ENCODE results near the gene TTLL8. TPM values are rescaled to one million over a fixed set of nuclear protein-coding genes. Genes with fewer than 3 reads are reported as not detected.

The TTLL8 gene
- total and polyA plus RNA-seq, 2 donors (not counting 1 experiment from before 2014, with no cell fraction given): not detected

DNA sequence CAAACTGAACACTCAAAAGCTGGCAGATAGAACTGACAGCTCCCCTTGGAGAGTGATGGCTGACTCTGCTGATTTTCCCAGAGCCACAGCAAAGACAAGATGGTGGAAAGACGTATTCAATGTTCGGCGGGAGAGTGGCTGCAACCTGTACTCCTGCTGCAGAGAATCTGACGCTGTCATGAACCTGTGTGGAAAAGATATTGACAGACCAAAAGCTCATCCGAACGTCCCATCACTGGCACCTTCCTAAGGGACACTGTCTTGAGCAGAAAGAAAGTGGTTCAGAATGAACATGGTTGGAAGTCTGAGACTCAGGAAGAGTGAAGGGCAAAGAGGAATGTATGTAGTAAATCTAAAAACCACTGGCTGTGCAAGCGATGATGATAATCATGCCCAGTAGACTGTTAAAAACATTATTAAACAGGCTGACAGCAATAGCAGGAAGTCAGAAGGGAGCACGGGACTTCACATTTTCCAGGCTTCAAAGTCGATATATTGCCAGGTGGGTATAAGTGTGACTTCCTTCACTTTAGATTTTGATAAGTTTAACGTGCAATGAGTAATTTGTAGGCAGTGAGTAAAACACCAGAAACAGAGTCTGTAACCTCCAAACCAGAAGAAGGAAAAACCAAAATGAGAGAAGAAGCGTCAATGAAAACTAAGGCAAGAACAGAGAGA, 39.4 kb downstream of the TTLL8 start:
- H3K36me3 ChIP-seq (ENCODE audit: control insufficient read depth, insufficient read depth, low read length): no peaks in the 10 kb centered on the region
- H4K20me1 ChIP-seq (ENCODE audit: control insufficient read depth, extremely low read depth, insufficient read depth, low read length): no peaks in the 10 kb centered on the region
- H3K27me3 ChIP-seq (ENCODE audit: control insufficient read depth, insufficient read depth, low read length): peaks cover 22% of the 10 kb centered on the region
- H3K9ac ChIP-seq (ENCODE audit: insufficient read depth, low read length): no peak overlapping the region
- H2AFZ ChIP-seq (ENCODE audit: low read length): no peak overlapping the region
- no peaks in the 10 kb centered on the region for H3K9me3 ChIP-seq (ENCODE audit: control insufficient read depth, insufficient read depth, low read depth, low read length)
- no peak for DNase-seq (ENCODE audit: low read depth in 2 of 2)
- H3K4me2 ChIP-seq (ENCODE audit: extremely low read depth, insufficient read depth, low read length): no peak overlapping the region
- H3K27ac ChIP-seq (ENCODE audit: insufficient read depth, low read length): no peak overlapping the region
- no peak overlapping the region for H3K4me3 ChIP-seq (replicated peaks in 1 of 4; ENCODE audit: control extremely low read depth in 1 of 4, insufficient read depth in 1 of 4, low read depth in 3 of 4, low read length in 4 of 4)
- H3K4me1 ChIP-seq (ENCODE audit: control insufficient read depth, extremely low read depth, insufficient read depth, low read length): no peaks in the 10 kb centered on the region
- H3K79me2 ChIP-seq (ENCODE audit: control insufficient read depth, insufficient read depth, low read length): no peaks in the 10 kb centered on the region
- TF ChIP-seq, protein P1, sequence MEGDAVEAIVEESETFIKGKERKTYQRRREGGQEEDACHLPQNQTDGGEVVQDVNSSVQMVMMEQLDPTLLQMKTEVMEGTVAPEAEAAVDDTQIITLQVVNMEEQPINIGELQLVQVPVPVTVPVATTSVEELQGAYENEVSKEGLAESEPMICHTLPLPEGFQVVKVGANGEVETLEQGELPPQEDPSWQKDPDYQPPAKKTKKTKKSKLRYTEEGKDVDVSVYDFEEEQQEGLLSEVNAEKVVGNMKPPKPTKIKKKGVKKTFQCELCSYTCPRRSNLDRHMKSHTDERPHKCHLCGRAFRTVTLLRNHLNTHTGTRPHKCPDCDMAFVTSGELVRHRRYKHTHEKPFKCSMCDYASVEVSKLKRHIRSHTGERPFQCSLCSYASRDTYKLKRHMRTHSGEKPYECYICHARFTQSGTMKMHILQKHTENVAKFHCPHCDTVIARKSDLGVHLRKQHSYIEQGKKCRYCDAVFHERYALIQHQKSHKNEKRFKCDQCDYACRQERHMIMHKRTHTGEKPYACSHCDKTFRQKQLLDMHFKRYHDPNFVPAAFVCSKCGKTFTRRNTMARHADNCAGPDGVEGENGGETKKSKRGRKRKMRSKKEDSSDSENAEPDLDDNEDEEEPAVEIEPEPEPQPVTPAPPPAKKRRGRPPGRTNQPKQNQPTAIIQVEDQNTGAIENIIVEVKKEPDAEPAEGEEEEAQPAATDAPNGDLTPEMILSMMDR (conservative IDR thresholded peaks at IDR 0.05 in 1 of 2, IDR thresholded peaks at IDR 0.05 in 1 of 2; ENCODE audit: low read depth in 1 of 2, low read length in 2 of 2): no peak
- no peak for TF ChIP-seq EZH2 (IDR thresholded peaks at IDR 0.05; ENCODE audit: low read length, missing control alignments)

DNA sequence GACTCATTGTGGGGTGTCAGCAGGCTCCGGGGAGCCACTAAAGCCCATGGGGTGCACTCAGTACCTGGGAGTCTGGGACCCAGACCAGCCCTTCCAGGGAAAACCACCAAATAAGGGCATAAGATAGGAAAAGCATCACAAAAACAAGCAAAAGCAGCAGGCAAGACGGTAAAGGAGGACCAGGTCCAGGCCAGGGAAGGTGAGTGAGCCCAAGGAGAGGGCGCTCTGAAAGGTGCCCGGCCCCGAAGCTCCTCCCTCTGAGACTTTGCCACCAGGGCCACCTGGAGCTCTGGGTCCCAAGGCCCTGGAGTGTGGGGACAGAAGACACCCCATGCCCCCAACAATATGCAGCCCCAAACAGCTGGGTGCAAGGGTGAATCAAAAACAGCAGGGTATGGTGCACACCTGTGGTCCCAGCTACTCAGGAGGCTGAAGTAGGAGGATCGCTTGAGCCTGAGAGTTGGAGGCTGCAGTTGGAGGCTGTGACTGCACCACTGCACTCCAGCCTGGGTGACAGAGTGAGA, 40.3 kb downstream of the TTLL8 start:
- H3K79me2 ChIP-seq (ENCODE audit: control insufficient read depth, insufficient read depth, low read length): no peaks in the 10 kb centered on the region
- no peak for DNase-seq (ENCODE audit: low read depth in 2 of 2)
- H3K27ac ChIP-seq (ENCODE audit: insufficient read depth, low read length): no peak overlapping the region
- no peak overlapping the region for H2AFZ ChIP-seq (ENCODE audit: low read length)
- no peaks in the 10 kb centered on the region for H3K4me1 ChIP-seq (ENCODE audit: control insufficient read depth, extremely low read depth, insufficient read depth, low read length)
- no peaks in the 10 kb centered on the region for H3K36me3 ChIP-seq (ENCODE audit: control insufficient read depth, insufficient read depth, low read length)
- H3K4me2 ChIP-seq (ENCODE audit: extremely low read depth, insufficient read depth, low read length): no peak overlapping the region
- peaks cover 30% of the 10 kb centered on the region for H3K27me3 ChIP-seq (ENCODE audit: control insufficient read depth, insufficient read depth, low read length)
- TF ChIP-seq, protein P1 (conservative IDR thresholded peaks at IDR 0.05 in 1 of 2, IDR thresholded peaks at IDR 0.05 in 1 of 2; ENCODE audit: low read depth in 1 of 2, low read length in 2 of 2): no peak
- no peak for TF ChIP-seq EZH2 (IDR thresholded peaks at IDR 0.05; ENCODE audit: low read length, missing control alignments)
- no peak overlapping the region for H3K9ac ChIP-seq (ENCODE audit: insufficient read depth, low read length)
- no peaks in the 10 kb centered on the region for H4K20me1 ChIP-seq (ENCODE audit: control insufficient read depth, extremely low read depth, insufficient read depth, low read length)
- H3K9me3 ChIP-seq (ENCODE audit: control insufficient read depth, insufficient read depth, low read depth, low read length): no peaks in the 10 kb centered on the region
- H3K4me3 ChIP-seq (replicated peaks in 1 of 4; ENCODE audit: control extremely low read depth in 1 of 4, insufficient read depth in 1 of 4, low read depth in 3 of 4, low read length in 4 of 4): no peak overlapping the region

DNA sequence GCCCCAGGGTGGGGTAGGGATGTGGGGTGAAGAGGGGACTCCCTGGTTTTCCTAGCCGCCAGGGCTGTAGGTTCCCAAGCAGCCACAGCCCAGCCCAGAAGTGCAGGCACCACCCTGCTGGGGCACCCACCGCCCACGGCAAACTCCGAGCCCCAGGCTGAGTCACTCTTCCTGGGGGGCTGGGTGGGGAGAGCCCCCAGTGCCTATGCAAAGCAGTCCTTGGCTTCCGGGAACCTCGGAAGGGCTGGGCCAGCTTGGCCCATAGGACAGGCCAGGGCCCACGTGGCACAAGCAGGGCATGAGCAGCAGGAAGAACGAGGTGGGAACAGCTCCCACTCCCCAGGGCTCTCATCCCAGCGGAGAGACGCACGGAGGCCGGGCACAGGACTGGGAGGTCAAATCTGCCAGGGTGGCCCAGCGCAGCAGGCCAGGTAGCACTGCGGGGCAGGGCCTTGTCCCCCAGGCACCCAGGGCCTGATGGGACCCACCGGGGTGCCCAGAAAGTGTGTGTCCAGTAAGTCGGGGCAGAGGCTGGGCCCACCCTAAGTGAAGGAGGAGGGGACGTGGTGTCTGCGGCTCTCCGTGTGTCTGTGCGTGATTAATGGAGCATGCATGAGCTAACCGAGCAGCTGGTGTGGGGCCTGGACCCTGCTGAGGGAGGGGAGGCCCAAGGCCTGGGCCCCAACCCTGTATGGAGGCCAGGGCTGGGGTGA, 41.0 kb downstream of the TTLL8 start:
- Histone ChIP-seq H3K27me3 (ENCODE audit: control insufficient read depth, insufficient read depth, low read length) (peaks cover 35% of the 10 kb centered on the region), H3K9me3 (ENCODE audit: control insufficient read depth, insufficient read depth, low read depth, low read length) (no peaks in the 10 kb centered on the region), H3K79me2 (ENCODE audit: control insufficient read depth, insufficient read depth, low read length) (no peaks in the 10 kb centered on the region), H3K4me1 (ENCODE audit: control insufficient read depth, extremely low read depth, insufficient read depth, low read length) (no peaks in the 10 kb centered on the region), H4K20me1 (ENCODE audit: control insufficient read depth, extremely low read depth, insufficient read depth, low read length) (no peaks in the 10 kb centered on the region), H3K4me2 (ENCODE audit: extremely low read depth, insufficient read depth, low read length) (no peak overlapping the region), H3K36me3 (ENCODE audit: control insufficient read depth, insufficient read depth, low read length) (no peaks in the 10 kb centered on the region), H3K9ac (ENCODE audit: insufficient read depth, low read length) (no peak overlapping the region), H3K4me3 (replicated peaks in 1 of 4; ENCODE audit: control extremely low read depth in 1 of 4, insufficient read depth in 1 of 4, low read depth in 3 of 4, low read length in 4 of 4) (no peak overlapping the region), H2AFZ (ENCODE audit: low read length) (no peak overlapping the region), H3K27ac (ENCODE audit: insufficient read depth, low read length) (no peak overlapping the region)
- TF ChIP-seq, protein P1 (conservative IDR thresholded peaks at IDR 0.05 in 1 of 2, IDR thresholded peaks at IDR 0.05 in 1 of 2; ENCODE audit: low read depth in 1 of 2, low read length in 2 of 2): no peak
- no peak for TF ChIP-seq EZH2 (IDR thresholded peaks at IDR 0.05; ENCODE audit: low read length, missing control alignments)
- peak in 1 of 2 donors; percentile 37 for DNase-seq (ENCODE audit: low read depth in 2 of 2)

All from fibroblast of lung (primary cell).